Measurements from ENCODE around the gene PPDPF. TPM values are rescaled to one million over a fixed set of nuclear protein-coding genes. Genes with fewer than 3 reads are reported as not detected.

The PPDPF gene
- total RNA-seq, 1 donor from 2014 or later: 355 TPM

GRCh38 chr20:63504642-63505041, 15.9 kb upstream of the PPDPF start:
- Histone ChIP-seq H3K9me3 (no peaks in the 10 kb centered on the region), H3K27me3 (peaks cover 23% of the 10 kb centered on the region), H3K4me3 (no peak overlapping the region), H3K4me1 (no peaks in the 10 kb centered on the region), H3K36me3 (no peaks in the 10 kb centered on the region), H3K27ac (no peak overlapping the region)
- TF ChIP-seq CTCF (IDR thresholded peaks at IDR 0.05): no peak
- no peak for ATAC-seq
- intact Hi-C loops (cut with DNase I): no loop called here
- no peak for DNase-seq

DNA sequence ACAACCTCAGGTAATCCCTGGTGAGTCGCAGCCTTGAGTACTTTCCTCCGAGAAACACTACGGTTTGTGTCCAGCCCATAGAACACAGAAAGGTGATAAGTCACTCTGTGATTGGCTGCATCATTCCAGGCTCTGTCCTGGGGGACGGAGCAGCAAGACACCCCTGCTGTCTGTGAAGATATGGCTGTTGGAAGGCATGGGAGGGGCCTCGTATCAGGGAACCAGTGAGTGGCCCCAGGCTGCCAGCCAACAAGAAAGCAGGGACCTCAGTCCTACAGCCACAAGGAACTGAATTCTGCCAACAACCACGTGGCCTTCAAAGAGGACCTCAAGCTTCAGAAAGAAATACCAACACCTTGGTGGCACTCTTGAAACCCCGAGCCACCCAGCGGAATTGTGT, 15.3 kb upstream of the PPDPF start:
- DNase-seq (no peak), ATAC-seq (no peak)
- Histone ChIP-seq H3K27ac (no peak overlapping the region), H3K36me3 (no peaks in the 10 kb centered on the region), H3K9me3 (no peaks in the 10 kb centered on the region), H3K4me1 (no peaks in the 10 kb centered on the region), H3K27me3 (peaks cover 17% of the 10 kb centered on the region), H3K4me3 (no peak overlapping the region)
- no peak for TF ChIP-seq CTCF (IDR thresholded peaks at IDR 0.05)
- intact Hi-C loops (cut with DNase I): no loop called here

- no peak overlapping the region for H3K27ac ChIP-seq
- no peak overlapping the region for H3K4me3 ChIP-seq
- intact Hi-C loops (cut with DNase I): no loop called here
- no peaks in the 10 kb centered on the region for H3K36me3 ChIP-seq
- no peaks in the 10 kb centered on the region for H3K9me3 ChIP-seq
- TF ChIP-seq CTCF (IDR thresholded peaks at IDR 0.05): no peak
- peaks cover 15% of the 10 kb centered on the region for H3K27me3 ChIP-seq
- H3K4me1 ChIP-seq: no peaks in the 10 kb centered on the region
- no peak for DNase-seq
- no peak for ATAC-seq
Observed at GRCh38 chr20:63505723-63506122, 14.8 kb upstream of the PPDPF start.

DNA sequence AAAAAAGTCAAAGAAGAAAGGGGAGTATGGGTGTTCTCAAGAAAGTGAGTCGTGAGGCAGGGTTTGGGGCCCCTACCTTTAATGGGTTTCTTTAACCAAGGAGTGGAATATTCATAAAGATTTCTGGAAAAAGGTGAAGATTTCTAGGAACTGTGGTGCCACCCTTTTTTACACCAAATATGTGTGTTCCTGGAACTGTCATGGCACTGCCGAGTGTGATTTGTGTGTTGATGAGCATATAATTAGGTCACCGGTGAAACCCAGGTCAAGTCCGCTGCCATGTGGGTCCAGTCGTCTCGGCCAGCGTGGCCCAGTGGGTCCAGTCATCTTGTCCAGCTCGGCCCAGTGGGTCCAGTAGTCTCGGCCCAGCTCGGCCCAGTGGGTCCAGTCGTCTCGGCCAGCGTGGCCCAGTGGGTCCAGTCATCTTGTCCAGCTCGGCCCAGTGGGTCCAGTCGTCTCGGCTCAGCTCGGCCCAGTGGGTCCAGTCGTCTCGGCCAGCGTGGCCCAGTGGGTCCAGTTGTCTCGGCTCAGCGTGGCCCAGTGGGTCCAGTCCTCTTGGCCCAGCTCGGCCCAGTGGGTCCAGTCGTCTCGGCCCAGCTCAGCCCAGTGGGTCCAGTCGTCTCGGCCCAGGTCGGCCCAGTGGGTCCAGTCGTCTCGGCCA, 13.4 kb upstream of the PPDPF start:
- Histone ChIP-seq H3K4me1 (no peaks in the 10 kb centered on the region), H3K27ac (no peak overlapping the region), H3K36me3 (no peaks in the 10 kb centered on the region), H3K27me3 (peaks cover 19% of the 10 kb centered on the region), H3K4me3 (no peak overlapping the region), H3K9me3 (no peaks in the 10 kb centered on the region)
- TF ChIP-seq CTCF (IDR thresholded peaks at IDR 0.05): no peak
- DNase-seq (peak; percentile 53), ATAC-seq (no peak)
- intact Hi-C loops (cut with DNase I): no loop called here

- H3K27me3 ChIP-seq: peaks cover 12% of the 10 kb centered on the region
- DNase-seq (peak; percentile 40), ATAC-seq (no peak)
- no peaks in the 10 kb centered on the region for H3K9me3 ChIP-seq
- no peak for TF ChIP-seq CTCF (IDR thresholded peaks at IDR 0.05)
- H3K27ac ChIP-seq: no peak overlapping the region
- no peaks in the 10 kb centered on the region for H3K4me1 ChIP-seq
- intact Hi-C loops (cut with DNase I): no loop called here
- H3K4me3 ChIP-seq: no peak overlapping the region
- H3K36me3 ChIP-seq: no peaks in the 10 kb centered on the region
Observed at GRCh38 chr20:63508072-63508768, 12.3 kb upstream of the PPDPF start.
